ENCODE data around the gene SYNM. TPM values are rescaled to one million over a fixed set of nuclear protein-coding genes. Genes with fewer than 3 reads are reported as not detected.

SYNM gene
- total and polyA plus RNA-seq, 7 donors: 0.69 to 1,357 (median 731) TPM

- Histone ChIP-seq H3K36me3 (no peaks in the 10 kb centered on the region), H3K4me1 (peaks cover 0 to 18% (median 5%) of the 10 kb centered on the region in 4 donors), H3K27ac (peak overlapping the region; percentile 30 to 92 (median 68)), H3K27me3 (no peaks in the 10 kb centered on the region), H3K4me3 (peak overlapping the region; percentile 33 to 56 (median 42)), H3K9me3 (no peaks in the 10 kb centered on the region)
- intact Hi-C loops (cut with DNase I): loop anchor here (1.0 kb wide), 1 partner anchor 112 kb away; no protein-coding TSS in a partner anchor
- WGBS, 2 donors: 4 to 5% methylated on average over 50 of the region's 50 CpGs
- peak; percentile 94 for DNase-seq
- TF ChIP-seq POLR2AphosphoS5 (IDR thresholded peaks at IDR 0.05): peak; percentile 43 to 65 (median 54)
- no peak for TF ChIP-seq EP300 (IDR thresholded peaks at IDR 0.05)
- no peak for TF ChIP-seq POLR2A (IDR thresholded peaks at IDR 0.05)
- TF ChIP-seq, protein P1, sequence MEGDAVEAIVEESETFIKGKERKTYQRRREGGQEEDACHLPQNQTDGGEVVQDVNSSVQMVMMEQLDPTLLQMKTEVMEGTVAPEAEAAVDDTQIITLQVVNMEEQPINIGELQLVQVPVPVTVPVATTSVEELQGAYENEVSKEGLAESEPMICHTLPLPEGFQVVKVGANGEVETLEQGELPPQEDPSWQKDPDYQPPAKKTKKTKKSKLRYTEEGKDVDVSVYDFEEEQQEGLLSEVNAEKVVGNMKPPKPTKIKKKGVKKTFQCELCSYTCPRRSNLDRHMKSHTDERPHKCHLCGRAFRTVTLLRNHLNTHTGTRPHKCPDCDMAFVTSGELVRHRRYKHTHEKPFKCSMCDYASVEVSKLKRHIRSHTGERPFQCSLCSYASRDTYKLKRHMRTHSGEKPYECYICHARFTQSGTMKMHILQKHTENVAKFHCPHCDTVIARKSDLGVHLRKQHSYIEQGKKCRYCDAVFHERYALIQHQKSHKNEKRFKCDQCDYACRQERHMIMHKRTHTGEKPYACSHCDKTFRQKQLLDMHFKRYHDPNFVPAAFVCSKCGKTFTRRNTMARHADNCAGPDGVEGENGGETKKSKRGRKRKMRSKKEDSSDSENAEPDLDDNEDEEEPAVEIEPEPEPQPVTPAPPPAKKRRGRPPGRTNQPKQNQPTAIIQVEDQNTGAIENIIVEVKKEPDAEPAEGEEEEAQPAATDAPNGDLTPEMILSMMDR (IDR thresholded peaks at IDR 0.05): peak; percentile 66 to 89 (median 80)
Measured at GRCh38 chr15:99100245-99101173, 4.4 kb upstream of the SYNM start.

- Histone ChIP-seq H3K36me3 (no peaks in the 10 kb centered on the region), H3K27ac (no peak overlapping the region), H3K4me3 (no peak overlapping the region), H3K4me1 (peaks cover 0 to 18% (median 5%) of the 10 kb centered on the region in 4 donors), H3K27me3 (no peaks in the 10 kb centered on the region), H3K9me3 (no peaks in the 10 kb centered on the region)
- no peak for DNase-seq
- WGBS, 2 donors: 58 to 82% methylated on average over 7 of the region's 7 CpGs
- no peak for TF ChIP-seq POLR2A (IDR thresholded peaks at IDR 0.05)
- no peak for TF ChIP-seq EP300 (IDR thresholded peaks at IDR 0.05)
- TF ChIP-seq POLR2AphosphoS5 (IDR thresholded peaks at IDR 0.05): no peak
- TF ChIP-seq, protein P1 (IDR thresholded peaks at IDR 0.05): no peak
- intact Hi-C loops (cut with DNase I): no loop called here
Measured at GRCh38 chr15:99101501-99101900, 3.4 kb upstream of the SYNM start.

- no peak for TF ChIP-seq POLR2A (IDR thresholded peaks at IDR 0.05)
- TF ChIP-seq EP300 (IDR thresholded peaks at IDR 0.05): no peak
- no peak for TF ChIP-seq POLR2AphosphoS5 (IDR thresholded peaks at IDR 0.05)
- TF ChIP-seq, protein P1 (IDR thresholded peaks at IDR 0.05): no peak
- no peak overlapping the region for H3K27ac ChIP-seq
- intact Hi-C loops (cut with DNase I): no loop called here
- WGBS, 2 donors: 74 to 77% methylated on average over 13 of the region's 13 CpGs
- H3K4me1 ChIP-seq: peaks cover 0 to 14% (median 5%) of the 10 kb centered on the region in 4 donors
- DNase-seq: peak; percentile 62
- H3K36me3 ChIP-seq: peaks cover 0 to 3% (median 0%) of the 10 kb centered on the region in 4 donors
- H3K27me3 ChIP-seq: no peaks in the 10 kb centered on the region
- no peaks in the 10 kb centered on the region for H3K9me3 ChIP-seq
- no peak overlapping the region for H3K4me3 ChIP-seq
Measured at GRCh38 chr15:99102332-99103235, 2.3 kb upstream of the SYNM start.

DNA sequence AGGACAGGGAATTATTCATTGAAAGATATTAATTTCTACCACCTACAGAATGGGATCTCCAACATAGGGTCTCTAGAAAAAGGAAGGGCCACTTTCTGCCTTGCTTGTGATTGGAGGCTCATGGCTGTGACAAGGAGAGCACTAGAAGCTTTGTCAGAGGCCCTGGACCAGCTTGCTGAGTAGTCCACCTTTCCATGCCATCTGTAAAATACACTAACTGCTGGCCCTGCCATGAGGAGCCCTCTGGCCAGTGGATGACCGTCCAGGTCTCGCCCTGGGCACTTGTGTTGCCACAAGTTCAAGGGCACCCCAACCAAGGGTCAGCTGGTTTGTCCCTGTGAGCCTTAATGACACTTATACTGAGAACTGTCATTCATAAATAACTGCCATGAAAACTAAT, 1.6 kb upstream of the SYNM start:
- H3K4me1 ChIP-seq: peaks cover 0 to 13% (median 5%) of the 10 kb centered on the region in 4 donors
- no peaks in the 10 kb centered on the region for H3K27me3 ChIP-seq
- 93 to 94% methylated on average over 2 of the region's 2 CpGs for WGBS, 2 donors
- no peak for DNase-seq
- intact Hi-C loops (cut with DNase I): no loop called here
- H3K27ac ChIP-seq: no peak overlapping the region
- no peak overlapping the region for H3K4me3 ChIP-seq
- no peaks in the 10 kb centered on the region for H3K9me3 ChIP-seq
- TF ChIP-seq POLR2A (IDR thresholded peaks at IDR 0.05) (no peak), POLR2AphosphoS5 (IDR thresholded peaks at IDR 0.05) (no peak), EP300 (IDR thresholded peaks at IDR 0.05) (no peak)
- TF ChIP-seq, protein P1 (IDR thresholded peaks at IDR 0.05): no peak
- peaks cover 0 to 4% (median 0%) of the 10 kb centered on the region in 4 donors for H3K36me3 ChIP-seq
